HEK293 (cell line): ENCODE results near the gene POLR1G.

ENCODE experiments used
- CTCF ChIA-PET: fragments of 350-600 bp; formaldehyde crosslinking; extraction: SDS; loops from one replicate; lab custom pipeline; 2021; ENCODE audit warnings: antibody characterized with exemption; lab: Yijun Ruan, JAX
- POLR2A ChIA-PET: fragments of 300-600 bp; formaldehyde crosslinking; extraction: SDS; loops from one replicate; lab custom pipeline; 2020; ENCODE audit warnings: antibody characterized with exemption, inconsistent platforms; lab: Yijun Ruan, JAX
- H3K27ac ChIP-seq: fragments of 200-500 bp; sonication (Bioruptor generic); 2 replicates; pipeline ENCODE4 v1.5.1; 2014; ENCODE audit warnings: low read depth, low read length, control low read depth, inconsistent platforms; ENCODE audit errors: extremely low read depth
- H3K36me3 ChIP-seq, 2 experiments: fragments of 200-500 bp in 1 of 2; sonication (Bioruptor generic) in 1 of 2; 1 replicate in 1 of 2; 2 replicates in 1 of 2; pipeline ENCODE4 v1.5.1; 2014 to 2017; ENCODE audit warnings: inconsistent platforms in 2 of 2, low read length in 2 of 2; ENCODE audit not compliant: control insufficient read depth in 2 of 2, insufficient read depth in 1 of 2
- H3K4me1 ChIP-seq: fragments of 200-500 bp; sonication (Bioruptor generic); 2 replicates; pipeline ENCODE4 v1.5.1; 2014; ENCODE audit warnings: mild to moderate bottlenecking, low read length, inconsistent platforms; ENCODE audit not compliant: control insufficient read depth, insufficient read depth
- H3K4me3 ChIP-seq: 2 replicates; pipeline ENCODE4 v1.5.1; 2011; ENCODE audit warnings: low read depth, mild to moderate bottlenecking, control low read depth, low read length, moderate library complexity
- H3K9me3 ChIP-seq: fragments of 200-500 bp; sonication (Bioruptor generic); 2 replicates; pipeline ENCODE4 v1.5.1; 2014; ENCODE audit warnings: low read depth, low read length, inconsistent platforms; ENCODE audit not compliant: control insufficient read depth, insufficient read depth
- IKZF3 ChIP-seq: fragments of 450-650 bp; IDR thresholded peaks from 2 replicates; pipeline ENCODE4 v1.5.0; 2018; ENCODE audit warnings: missing biosample characterization, mild to moderate bottlenecking, missing genetic modification characterization, moderate library complexity
- KLF8 ChIP-seq: fragments of 450-650 bp; formaldehyde crosslinking; IDR thresholded peaks from 2 replicates; pipeline ENCODE4 v1.5.1; 2016; ENCODE audit warnings: missing biosample characterization, missing genetic modification characterization
- MYNN ChIP-seq: fragments of 450-650 bp; formaldehyde crosslinking; IDR thresholded peaks from 2 replicates; pipeline ENCODE4 v1.5.1; 2016; ENCODE audit warnings: missing biosample characterization, missing genetic modification characterization, borderline replicate concordance
- RBAK ChIP-seq: fragments of 450-650 bp; formaldehyde crosslinking; IDR thresholded peaks from 2 replicates; pipeline ENCODE4 v1.5.1; 2016; ENCODE audit warnings: missing biosample characterization, missing genetic modification characterization
- REPIN1 ChIP-seq: fragments of 450-650 bp; formaldehyde crosslinking; IDR thresholded peaks from 2 replicates; pipeline ENCODE4 v1.5.1; 2017; ENCODE audit warnings: missing biosample characterization, missing genetic modification characterization, low read depth
- SETDB1 ChIP-seq: IDR thresholded peaks from one replicate; pipeline ENCODE4 v1.6.1; 2017; ENCODE audit warnings: mild to moderate bottlenecking, low read length, moderate library complexity, mixed read lengths; ENCODE audit not compliant: insufficient read length
- ZBTB1 ChIP-seq: fragments of 450-650 bp; formaldehyde crosslinking; IDR thresholded peaks from 2 replicates; pipeline ENCODE4 v1.5.1; 2016; ENCODE audit warnings: missing biosample characterization, missing genetic modification characterization
- ZBTB11 ChIP-seq: fragments of 450-650 bp; formaldehyde crosslinking; conservative IDR thresholded peaks from 2 replicates; pipeline ENCODE4 v1.5.1; 2016; ENCODE audit warnings: low read depth, missing biosample characterization, missing genetic modification characterization
- ZNF10 ChIP-seq: fragments of 450-650 bp; formaldehyde crosslinking; IDR thresholded peaks from 2 replicates; pipeline ENCODE4 v1.5.1; 2017; ENCODE audit warnings: missing biosample characterization, missing genetic modification characterization
- ZNF121 ChIP-seq: fragments of 450-650 bp; formaldehyde crosslinking; IDR thresholded peaks from 2 replicates; pipeline ENCODE4 v1.5.1; 2016; ENCODE audit warnings: missing biosample characterization, missing genetic modification characterization
- ZNF146 ChIP-seq: fragments of 450-650 bp; formaldehyde crosslinking; IDR thresholded peaks from 2 replicates; pipeline ENCODE4 v1.5.1; 2016; ENCODE audit warnings: missing biosample characterization, missing genetic modification characterization
- ZNF169 ChIP-seq: fragments of 450-650 bp; formaldehyde crosslinking; IDR thresholded peaks from 2 replicates; pipeline ENCODE4 v1.5.1; 2016; ENCODE audit warnings: missing biosample characterization, missing genetic modification characterization
- ZNF184 ChIP-seq: fragments of 450-650 bp; IDR thresholded peaks from 2 replicates; pipeline ENCODE4 v1.5.1; 2018; ENCODE audit warnings: missing biosample characterization, mild to moderate bottlenecking, missing genetic modification characterization
- ZNF221 ChIP-seq: fragments of 450-650 bp; formaldehyde crosslinking; IDR thresholded peaks from 2 replicates; pipeline ENCODE4 v1.5.1; 2017; ENCODE audit warnings: missing biosample characterization, missing genetic modification characterization, borderline replicate concordance
- ZNF239 ChIP-seq: fragments of 450-650 bp; formaldehyde crosslinking; IDR thresholded peaks from 2 replicates; pipeline ENCODE4 v1.5.1; 2016; ENCODE audit warnings: missing biosample characterization, missing genetic modification characterization
- ZNF280D ChIP-seq: fragments of 450-650 bp; formaldehyde crosslinking; IDR thresholded peaks from 2 replicates; pipeline ENCODE4 v1.5.1; 2016; ENCODE audit warnings: missing biosample characterization, missing genetic modification characterization
- ZNF561 ChIP-seq: fragments of 450-650 bp; IDR thresholded peaks from 2 replicates; pipeline ENCODE4 v1.5.1; 2018; ENCODE audit warnings: missing biosample characterization, missing genetic modification characterization, borderline replicate concordance
- ZNF624 ChIP-seq: fragments of 450-650 bp; formaldehyde crosslinking; IDR thresholded peaks from 2 replicates; pipeline ENCODE4 v1.5.1; 2017; ENCODE audit warnings: missing biosample characterization, missing genetic modification characterization
- ZNF670 ChIP-seq: fragments of 450-650 bp; formaldehyde crosslinking; IDR thresholded peaks from 2 replicates; pipeline ENCODE4 v1.5.1; 2016; ENCODE audit warnings: missing biosample characterization, missing genetic modification characterization, low read depth
- TF ChIP-seq, protein P1 (sequence below): fragments of 450-650 bp; formaldehyde crosslinking; IDR thresholded peaks from 2 replicates; pipeline ENCODE4 v1.5.1; 2016; ENCODE audit warnings: missing biosample characterization, missing genetic modification characterization
- TF ChIP-seq, protein P2 (sequence below): fragments of 450-650 bp; formaldehyde crosslinking; IDR thresholded peaks from 2 replicates; pipeline ENCODE4 v1.5.1; 2016; ENCODE audit warnings: missing biosample characterization, missing genetic modification characterization

POLR1G gene

GRCh38 chr19:45437328-45437727, 30.9 kb downstream of the POLR1G start:
- Histone ChIP-seq H3K9me3 (no peaks in the 10 kb centered on the region), H3K36me3 (no peaks in the 10 kb centered on the region), H3K4me3 (no peak overlapping the region), H3K4me1 (no peaks in the 10 kb centered on the region), H3K27ac (no peak overlapping the region)
- CTCF ChIA-PET = interaction anchor here (0.6 to 5.9 kb wide), 5 partner anchors 9 to 366 kb away, joined by 3 to 295 read pairs (median 7); no protein-coding TSS in a partner anchor
- no peak for TF ChIP-seq ZNF561 (tag by site-specific recombination)
- no peak for TF ChIP-seq SETDB1
- TF ChIP-seq ZNF221 (tag by site-specific recombination) = no peak
- no peak for TF ChIP-seq KLF8 (tag by site-specific recombination)
- no peak for TF ChIP-seq ZBTB1 (tag by site-specific recombination)
- TF ChIP-seq ZNF10 = no peak
- no peak for TF ChIP-seq ZNF121 (tag by site-specific recombination)
- no peak for TF ChIP-seq RBAK
- TF ChIP-seq ZNF280D = peak; percentile 85; the same call in 1 of the 2 replicates
- TF ChIP-seq ZNF146 (tag by site-specific recombination) = peak; percentile 99
- TF ChIP-seq, protein P1, sequence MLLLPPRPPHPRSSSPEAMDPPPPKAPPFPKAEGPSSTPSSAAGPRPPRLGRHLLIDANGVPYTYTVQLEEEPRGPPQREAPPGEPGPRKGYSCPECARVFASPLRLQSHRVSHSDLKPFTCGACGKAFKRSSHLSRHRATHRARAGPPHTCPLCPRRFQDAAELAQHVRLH = peak; percentile 89
- POLR2A ChIA-PET = interaction anchor here (2.1 kb wide), 1 partner anchor 42 kb away, joined by 5 read pairs; no protein-coding TSS in a partner anchor

- ChIA-PET CTCF (interaction anchor here (0.7 to 5.9 kb wide), 40 partner anchors 8 to 1069 kb away, joined by 3 to 295 read pairs (median 6); partner anchors contain the start of genes FOSB and PPP1R13L), POLR2A (interaction anchor here (0.5 to 1.5 kb wide), 11 partner anchors 29 to 1693 kb away, joined by 3 to 41 read pairs (median 5); partner anchors contain the start of gene FOSB)
- peak; percentile 89 for TF ChIP-seq REPIN1 (tag by site-specific recombination)
- no peak for TF ChIP-seq ZNF169 (tag by site-specific recombination)
- peak; percentile 78 for TF ChIP-seq ZNF121 (tag by site-specific recombination)
- no peak overlapping the region for H3K27ac ChIP-seq
- H3K4me1 ChIP-seq = 0 out of 2 replicates have a peak, but pooled peaks cover 4% of the 10 kb centered on the region
- H3K4me3 ChIP-seq = no peak overlapping the region
- H3K36me3 ChIP-seq = no peaks in the 10 kb centered on the region
- no peaks in the 10 kb centered on the region for H3K9me3 ChIP-seq
These were observed 32.7 kb downstream of the POLR1G start for GRCh38 chr19:45439190-45439568.

GRCh38 chr19:45439569-45440258, 33.3 kb downstream of the POLR1G start:
- no peaks in the 10 kb centered on the region for H3K36me3 ChIP-seq
- peak overlapping the region; percentile 54 for H3K4me3 ChIP-seq
- peak overlapping the region; percentile 40; the same call in 1 of the 2 replicates for H3K27ac ChIP-seq
- CTCF ChIA-PET = interaction anchor here (0.6 to 5.9 kb wide), 40 partner anchors 8 to 241 kb away, joined by 3 to 295 read pairs (median 6); partner anchors contain the start of genes FOSB and PPP1R13L
- no peaks in the 10 kb centered on the region for H3K9me3 ChIP-seq
- POLR2A ChIA-PET = interaction anchor here (0.5 to 1.5 kb wide), 12 partner anchors 15 to 1692 kb away, joined by 3 to 41 read pairs (median 4); partner anchors contain the start of gene FOSB
- 0 out of 2 replicates have a peak, but pooled peaks cover 4% of the 10 kb centered on the region for H3K4me1 ChIP-seq
- TF ChIP-seq ZNF184 (tag by site-specific recombination) (0 out of 2 replicates have a peak, but pooled peaks have one; percentile 56), ZNF239 (tag by site-specific recombination) (no peak), ZBTB11 (tag by site-specific recombination) (peak; percentile 93), ZNF624 (tag by site-specific recombination) (no peak), MYNN (tag by site-specific recombination) (no peak), ZNF670 (no peak), IKZF3 (tag by site-specific recombination) (peak; percentile 40; the same call in 1 of the 2 replicates)
- TF ChIP-seq, protein P2, sequence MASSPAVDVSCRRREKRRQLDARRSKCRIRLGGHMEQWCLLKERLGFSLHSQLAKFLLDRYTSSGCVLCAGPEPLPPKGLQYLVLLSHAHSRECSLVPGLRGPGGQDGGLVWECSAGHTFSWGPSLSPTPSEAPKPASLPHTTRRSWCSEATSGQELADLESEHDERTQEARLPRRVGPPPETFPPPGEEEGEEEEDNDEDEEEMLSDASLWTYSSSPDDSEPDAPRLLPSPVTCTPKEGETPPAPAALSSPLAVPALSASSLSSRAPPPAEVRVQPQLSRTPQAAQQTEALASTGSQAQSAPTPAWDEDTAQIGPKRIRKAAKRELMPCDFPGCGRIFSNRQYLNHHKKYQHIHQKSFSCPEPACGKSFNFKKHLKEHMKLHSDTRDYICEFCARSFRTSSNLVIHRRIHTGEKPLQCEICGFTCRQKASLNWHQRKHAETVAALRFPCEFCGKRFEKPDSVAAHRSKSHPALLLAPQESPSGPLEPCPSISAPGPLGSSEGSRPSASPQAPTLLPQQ (tag by site-specific recombination) = peak; percentile 60; the same call in 1 of the 2 replicates
